Esophagus muscularis mucosa (tissue), 4 donors: ENCODE results near the gene ALDH1A2.

ENCODE experiments used
- CTCF ChIP-seq, 3 experiments: fragments of 200-600 bp in 2 of 3; fragments of 450-650 bp in 1 of 3; sonication (generic) in 2 of 3; IDR thresholded peaks; one replicate each; pipeline ENCODE4 v1.5.1; 2017 to 2019; ENCODE audit warnings: antibody characterized with exemption in 3 of 3, mild to moderate bottlenecking in 2 of 3, moderate library complexity in 1 of 3
- EP300 ChIP-seq: sonication (generic); formaldehyde crosslinking; IDR thresholded peaks from one replicate; pipeline ENCODE4 v1.6.1; 2017; ENCODE audit warnings: antibody characterized with exemption
- POLR2A ChIP-seq: fragments of 450-650 bp; IDR thresholded peaks from one replicate; pipeline ENCODE4 v1.6.1; 2017; ENCODE audit warnings: antibody characterized with exemption, moderate library complexity, mild to moderate bottlenecking, low read depth
- POLR2AphosphoS5 ChIP-seq, 2 donors: sonication (generic); formaldehyde crosslinking; IDR thresholded peaks; one replicate each; pipeline ENCODE4 v1.6.1; 2017; ENCODE audit warnings: antibody characterized with exemption in 2 of 2

GRCh38 chr15:57916695-57917094 lies 148.8 kb downstream of the ALDH1A2 start:
- TF ChIP-seq POLR2AphosphoS5 (IDR thresholded peaks at IDR 0.05) (no peak), POLR2A (no peak), EP300 (no peak), CTCF (IDR thresholded peaks at IDR 0.05) (no peak)
